HCT116 (cell line): Measurements from ENCODE around the gene LELP1. TPM values are rescaled to one million over a fixed set of nuclear protein-coding genes. Genes with fewer than 3 reads are reported as not detected.

ENCODE experiments used
- ATAC-seq: fragments of 200-7000 bp; cut with Tn5 transposase; 2 replicates; pipeline ENCODE4 v1.9.1; 2020; ENCODE audit warnings: mild to moderate bottlenecking, moderate library complexity
- BruUV-seq: library from RNA; stranded (reverse); fragments of 400-500 nt; replicated peaks from 2 replicates; lab custom pipeline; 2021; lab: Mats Ljungman, UMichigan
- CTCF ChIA-PET: fragments of 300-600 bp; sonication (Branson Sonifier 250); formaldehyde crosslinking; loops from one replicate; lab custom pipeline; 2021; ENCODE audit warnings: antibody characterized with exemption; lab: Charles Lee
- POLR2A ChIA-PET: fragments of 300-600, 350-600 bp; sonication (Branson Sonifier 250); formaldehyde crosslinking; loops from one replicate; lab custom pipeline; 2021; ENCODE audit warnings: antibody characterized with exemption; lab: Charles Lee
- RAD21 ChIA-PET, 2 experiments: fragments of 300-600 bp; sonication (Branson Sonifier 250); formaldehyde crosslinking; loops; one replicate each; lab custom pipeline; 2023; ENCODE audit warnings: low total read pairs in 2 of 2; ENCODE audit not compliant: uncharacterized antibody in 2 of 2, unreplicated experiment in 2 of 2, low non-redundant PET in 1 of 2; lab: Charles Lee
- DNase-seq: peaks from one replicate; pipeline ENCODE4 v3.0.0-alpha.2; 2010; ENCODE audit warnings: low read depth, low spot score
- H2AFZ ChIP-seq: fragments of 200-600 bp; shearing (Covaris generic), sonication (generic); 2 replicates; pipeline ENCODE4 v1.6.1; 2017; ENCODE audit warnings: low read depth, mixed run types, mixed read lengths, antibody characterized with exemption, low read length; ENCODE audit not compliant: poor library complexity, severe bottlenecking
- H3K27ac ChIP-seq: 2 replicates; pipeline ENCODE4 v1.5.1; 2012; ENCODE audit warnings: low read depth, low read length
- H3K27me3 ChIP-seq: fragments of 200-600 bp; sonication (generic); 2 replicates; pipeline ENCODE4 v1.6.1; 2016; ENCODE audit warnings: mixed run types, low read length, mixed read lengths; ENCODE audit not compliant: insufficient read depth
- H3K36me3 ChIP-seq, 2 experiments: fragments of 200-500 bp in 1 of 2; fragments of 200-600 bp in 1 of 2; sonication (Bioruptor generic) in 1 of 2; sonication (generic) in 1 of 2; 2 replicates each; pipeline versions ENCODE4 v1.5.1 to v1.6.1; 2014 to 2016; ENCODE audit warnings: low read length in 2 of 2, inconsistent platforms in 1 of 2, mixed read lengths in 1 of 2, mixed run types in 1 of 2; ENCODE audit not compliant: insufficient read depth in 2 of 2, control insufficient read depth in 1 of 2
- H3K4me1 ChIP-seq, 2 experiments: fragments of 200-600 bp in 1 of 2; sonication (generic) in 1 of 2; 2 replicates each; pipeline versions ENCODE4 v1.5.1 to v1.6.1; 2012 to 2017; ENCODE audit warnings: low read length in 2 of 2, inconsistent platforms in 1 of 2, mild to moderate bottlenecking in 1 of 2, mixed read lengths in 1 of 2, mixed run types in 1 of 2, moderate library complexity in 1 of 2; ENCODE audit not compliant: insufficient read depth in 2 of 2, control insufficient read depth in 1 of 2
- H3K4me2 ChIP-seq: fragments of 200-600 bp; sonication (generic); 2 replicates; pipeline ENCODE4 v1.6.1; 2017; ENCODE audit warnings: mixed run types, low read length, mixed read lengths
- H3K4me3 ChIP-seq, 2 experiments: fragments of 200-600 bp in 1 of 2; sonication (generic) in 1 of 2; replicated peaks in 1 of 2; 2 replicates each; pipeline ENCODE4 v1.5.1; 2011 to 2016; ENCODE audit warnings: low read length in 2 of 2, control low read depth in 1 of 2, low read depth in 1 of 2, mild to moderate bottlenecking in 1 of 2, mixed read lengths in 1 of 2, mixed run types in 1 of 2
- H3K79me2 ChIP-seq: fragments of 200-600 bp; sonication (generic); 2 replicates; pipeline ENCODE4 v1.6.1; 2017; ENCODE audit warnings: mild to moderate bottlenecking, mixed run types, low read length, moderate library complexity, mixed read lengths; ENCODE audit not compliant: insufficient read depth
- H3K9ac ChIP-seq: fragments of 200-600 bp; sonication (generic); 2 replicates; pipeline ENCODE4 v1.6.1; 2016; ENCODE audit warnings: low read length, mixed read lengths
- H3K9me2 ChIP-seq: fragments of 200-600 bp; sonication (generic), shearing (Covaris generic); 2 replicates; pipeline ENCODE4 v1.6.1; 2017; ENCODE audit warnings: mixed run types, mild to moderate bottlenecking, moderate library complexity; ENCODE audit not compliant: insufficient read depth
- H3K9me3 ChIP-seq, 2 experiments: fragments of 200-500 bp in 1 of 2; fragments of 200-600 bp in 1 of 2; sonication (Bioruptor generic) in 1 of 2; sonication (generic) in 1 of 2; 2 replicates each; pipeline ENCODE4 v1.6.1; 2014 to 2017; ENCODE audit warnings: low read length in 2 of 2, mixed read lengths in 2 of 2, inconsistent platforms in 1 of 2, low read depth in 1 of 2, mild to moderate bottlenecking in 1 of 2, mixed run types in 1 of 2, moderate library complexity in 1 of 2; ENCODE audit not compliant: control insufficient read depth in 1 of 2, insufficient read depth in 1 of 2
- H4K20me1 ChIP-seq: fragments of 200-600 bp; sonication (generic), shearing (Covaris generic); 2 replicates; pipeline ENCODE4 v1.6.1; 2017; ENCODE audit warnings: mixed run types, mild to moderate bottlenecking, moderate library complexity; ENCODE audit not compliant: insufficient read depth
- CBX3 ChIP-seq: IDR thresholded peaks from 2 replicates; pipeline ENCODE4 v1.6.1; 2012; ENCODE audit warnings: low read depth
- EGR1 ChIP-seq: IDR thresholded peaks from 2 replicates; pipeline ENCODE4 v1.6.1; 2012; ENCODE audit warnings: low read depth
- EZH2 ChIP-seq: fragments of 200-600 bp; sonication (generic); IDR thresholded peaks from 2 replicates; pipeline ENCODE4 v1.6.1; 2017; ENCODE audit warnings: antibody characterized with exemption, mixed run types
- JUND ChIP-seq: IDR thresholded peaks from 2 replicates; pipeline ENCODE4 v1.6.1; 2012
- POLR2AphosphoS5 ChIP-seq: IDR thresholded peaks from 2 replicates; pipeline ENCODE4 v1.6.1; 2011; ENCODE audit warnings: mild to moderate bottlenecking, low read depth, low read length, moderate library complexity
- SP1 ChIP-seq: IDR thresholded peaks from 2 replicates; pipeline ENCODE4 v1.6.1; 2012; ENCODE audit warnings: low read depth
- TCF7L2 ChIP-seq: IDR thresholded peaks from 2 replicates; pipeline ENCODE4 v1.7.0; 2011; ENCODE audit warnings: borderline replicate concordance, inconsistent platforms; ENCODE audit not compliant: insufficient read depth, insufficient read length; ENCODE audit errors: extremely low read depth
- ZFX ChIP-seq: fragments of 450-650 bp; IDR thresholded peaks from 2 replicates; pipeline ENCODE4 v1.6.1; 2017
- intact Hi-C: fragments of 100-400 bp; cut with micrococcal nuclease; formaldehyde crosslinking; loops from 2 replicates; pipeline ENCODE4 v1.10.0; 2022
- total RNA-seq: library from RNA; stranded (reverse); gene quantifications from one replicate; pipeline ENCODE4 v1.2.1, GENCODE V29; 2021; ENCODE audit not compliant: unreplicated experiment
- TF ChIP-seq, protein P1 (sequence below): IDR thresholded peaks from 2 replicates; pipeline ENCODE4 v1.6.1; 2011; ENCODE audit warnings: mild to moderate bottlenecking, low read length, moderate library complexity; ENCODE audit not compliant: insufficient replicate concordance; ENCODE audit errors: extremely low read depth
- TF ChIP-seq, protein P2 (sequence below), 3 experiments: fragments of 200-600 bp in 1 of 3; sonication (generic) in 1 of 3; IDR thresholded peaks in 2 of 3; conservative IDR thresholded peaks in 1 of 3; 2 replicates each; pipeline ENCODE4 v1.5.1; 2012 to 2017; ENCODE audit warnings: low read depth in 2 of 3, low read length in 2 of 3, antibody characterized with exemption in 1 of 3, borderline replicate concordance in 1 of 3, control low read depth in 1 of 3, mild to moderate bottlenecking in 1 of 3, mixed read lengths in 1 of 3, mixed run types in 1 of 3, moderate library complexity in 1 of 3; ENCODE audit not compliant: insufficient read depth in 1 of 3
- TF ChIP-seq, protein P3 (sequence below): IDR thresholded peaks from 2 replicates; pipeline ENCODE4 v1.6.1; 2012; ENCODE audit warnings: low read depth

Gene LELP1
- total RNA-seq, 1 experiment from 2014 or later, result not detected

DNA sequence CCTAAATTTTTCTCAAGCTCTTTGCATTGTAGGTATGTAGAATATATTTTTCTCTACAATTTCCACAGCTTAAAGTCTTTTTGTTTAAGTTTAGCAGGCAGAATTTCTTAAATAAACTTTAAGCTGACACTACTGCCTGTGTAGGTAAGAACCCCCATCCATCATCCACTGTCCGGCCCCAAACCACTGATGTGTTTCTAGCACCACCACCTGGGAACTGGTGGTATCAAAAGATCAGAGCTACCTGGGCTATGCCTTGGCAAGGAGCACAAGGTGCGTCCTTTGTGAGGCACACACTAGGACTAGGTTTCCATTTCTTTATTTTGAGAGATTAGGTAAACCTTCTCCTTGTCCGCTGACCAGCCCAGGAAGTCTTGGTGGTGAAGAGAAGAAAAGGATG is 10.5 kb upstream of the LELP1 start (continued):
- TF ChIP-seq, protein P1, sequence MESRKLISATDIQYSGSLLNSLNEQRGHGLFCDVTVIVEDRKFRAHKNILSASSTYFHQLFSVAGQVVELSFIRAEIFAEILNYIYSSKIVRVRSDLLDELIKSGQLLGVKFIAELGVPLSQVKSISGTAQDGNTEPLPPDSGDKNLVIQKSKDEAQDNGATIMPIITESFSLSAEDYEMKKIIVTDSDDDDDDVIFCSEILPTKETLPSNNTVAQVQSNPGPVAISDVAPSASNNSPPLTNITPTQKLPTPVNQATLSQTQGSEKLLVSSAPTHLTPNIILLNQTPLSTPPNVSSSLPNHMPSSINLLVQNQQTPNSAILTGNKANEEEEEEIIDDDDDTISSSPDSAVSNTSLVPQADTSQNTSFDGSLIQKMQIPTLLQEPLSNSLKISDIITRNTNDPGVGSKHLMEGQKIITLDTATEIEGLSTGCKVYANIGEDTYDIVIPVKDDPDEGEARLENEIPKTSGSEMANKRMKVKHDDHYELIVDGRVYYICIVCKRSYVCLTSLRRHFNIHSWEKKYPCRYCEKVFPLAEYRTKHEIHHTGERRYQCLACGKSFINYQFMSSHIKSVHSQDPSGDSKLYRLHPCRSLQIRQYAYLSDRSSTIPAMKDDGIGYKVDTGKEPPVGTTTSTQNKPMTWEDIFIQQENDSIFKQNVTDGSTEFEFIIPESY, result no peak
- no peak for TF ChIP-seq EZH2
- TF ChIP-seq TCF7L2, result no peak

DNA sequence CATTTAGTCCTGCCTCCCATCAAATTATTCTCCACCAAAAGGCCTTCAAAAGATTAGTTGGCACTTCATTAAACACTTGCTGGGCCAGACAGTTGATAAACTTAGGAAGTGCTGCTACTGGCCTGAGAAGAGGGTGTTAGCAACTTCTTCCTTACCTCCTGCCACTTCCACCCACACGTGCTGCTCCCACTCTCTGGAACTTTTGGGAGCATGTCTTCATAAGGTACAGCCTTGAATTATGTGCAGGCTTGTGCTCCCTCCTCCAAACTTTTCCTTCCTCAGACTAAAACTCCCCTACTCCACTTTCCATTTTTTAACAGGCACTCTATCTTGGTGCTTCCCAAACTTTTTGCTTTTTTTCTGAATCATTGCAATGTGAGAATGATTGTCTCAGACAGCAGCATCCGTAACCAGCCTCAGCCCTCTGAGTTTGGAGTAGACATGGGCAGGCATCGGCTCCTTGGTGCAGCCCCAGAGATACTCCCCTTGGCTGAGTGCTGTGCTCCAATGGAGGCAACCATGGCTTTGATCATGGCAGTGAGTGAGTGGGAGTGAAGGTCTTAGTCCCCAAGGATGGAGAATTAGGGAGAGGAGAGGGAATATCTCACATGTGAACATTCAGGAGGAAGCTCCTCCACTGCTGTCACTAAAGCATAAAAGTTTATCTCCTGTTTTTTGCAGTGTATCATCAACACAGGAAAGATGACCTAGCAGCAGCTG is 8.7 kb upstream of the LELP1 start:
- H3K4me1 ChIP-seq, result no peaks in the 10 kb centered on the region
- H4K20me1 ChIP-seq, result no peaks in the 10 kb centered on the region
- H3K9ac ChIP-seq, result no peak overlapping the region
- ChIA-PET RAD21 (interaction anchor here in 1 of 2 experiments (0.5 kb wide), 1 partner anchor 94 kb away, joined by 4 read pairs; no protein-coding TSS in a partner anchor), POLR2A (no interaction called here), CTCF (interaction anchor here (1.1 to 4.6 kb wide), 3 partner anchors 234 to 324 kb away, joined by 3 to 94 read pairs (median 34); partner anchors contain the start of gene SMCP)
- H3K9me2 ChIP-seq, result no peaks in the 10 kb centered on the region
- H3K36me3 ChIP-seq, result no peaks in the 10 kb centered on the region
- no peak overlapping the region for H2AFZ ChIP-seq
- TF ChIP-seq POLR2AphosphoS5 (no peak), JUND (no peak), TCF7L2 (no peak), EGR1 (no peak), SP1 (no peak), ZFX (no peak), CBX3 (no peak)
- TF ChIP-seq, protein P2, sequence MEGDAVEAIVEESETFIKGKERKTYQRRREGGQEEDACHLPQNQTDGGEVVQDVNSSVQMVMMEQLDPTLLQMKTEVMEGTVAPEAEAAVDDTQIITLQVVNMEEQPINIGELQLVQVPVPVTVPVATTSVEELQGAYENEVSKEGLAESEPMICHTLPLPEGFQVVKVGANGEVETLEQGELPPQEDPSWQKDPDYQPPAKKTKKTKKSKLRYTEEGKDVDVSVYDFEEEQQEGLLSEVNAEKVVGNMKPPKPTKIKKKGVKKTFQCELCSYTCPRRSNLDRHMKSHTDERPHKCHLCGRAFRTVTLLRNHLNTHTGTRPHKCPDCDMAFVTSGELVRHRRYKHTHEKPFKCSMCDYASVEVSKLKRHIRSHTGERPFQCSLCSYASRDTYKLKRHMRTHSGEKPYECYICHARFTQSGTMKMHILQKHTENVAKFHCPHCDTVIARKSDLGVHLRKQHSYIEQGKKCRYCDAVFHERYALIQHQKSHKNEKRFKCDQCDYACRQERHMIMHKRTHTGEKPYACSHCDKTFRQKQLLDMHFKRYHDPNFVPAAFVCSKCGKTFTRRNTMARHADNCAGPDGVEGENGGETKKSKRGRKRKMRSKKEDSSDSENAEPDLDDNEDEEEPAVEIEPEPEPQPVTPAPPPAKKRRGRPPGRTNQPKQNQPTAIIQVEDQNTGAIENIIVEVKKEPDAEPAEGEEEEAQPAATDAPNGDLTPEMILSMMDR (IDR thresholded peaks at IDR 0.05 in 2 of 3, conservative IDR thresholded peaks at IDR 0.05 in 1 of 3; ENCODE audit: borderline replicate concordance in 1 of 3, insufficient read depth in 1 of 3, low read depth in 2 of 3, low read length in 2 of 3), result no peak
- TF ChIP-seq, protein P1, result no peak
- TF ChIP-seq, protein P3, sequence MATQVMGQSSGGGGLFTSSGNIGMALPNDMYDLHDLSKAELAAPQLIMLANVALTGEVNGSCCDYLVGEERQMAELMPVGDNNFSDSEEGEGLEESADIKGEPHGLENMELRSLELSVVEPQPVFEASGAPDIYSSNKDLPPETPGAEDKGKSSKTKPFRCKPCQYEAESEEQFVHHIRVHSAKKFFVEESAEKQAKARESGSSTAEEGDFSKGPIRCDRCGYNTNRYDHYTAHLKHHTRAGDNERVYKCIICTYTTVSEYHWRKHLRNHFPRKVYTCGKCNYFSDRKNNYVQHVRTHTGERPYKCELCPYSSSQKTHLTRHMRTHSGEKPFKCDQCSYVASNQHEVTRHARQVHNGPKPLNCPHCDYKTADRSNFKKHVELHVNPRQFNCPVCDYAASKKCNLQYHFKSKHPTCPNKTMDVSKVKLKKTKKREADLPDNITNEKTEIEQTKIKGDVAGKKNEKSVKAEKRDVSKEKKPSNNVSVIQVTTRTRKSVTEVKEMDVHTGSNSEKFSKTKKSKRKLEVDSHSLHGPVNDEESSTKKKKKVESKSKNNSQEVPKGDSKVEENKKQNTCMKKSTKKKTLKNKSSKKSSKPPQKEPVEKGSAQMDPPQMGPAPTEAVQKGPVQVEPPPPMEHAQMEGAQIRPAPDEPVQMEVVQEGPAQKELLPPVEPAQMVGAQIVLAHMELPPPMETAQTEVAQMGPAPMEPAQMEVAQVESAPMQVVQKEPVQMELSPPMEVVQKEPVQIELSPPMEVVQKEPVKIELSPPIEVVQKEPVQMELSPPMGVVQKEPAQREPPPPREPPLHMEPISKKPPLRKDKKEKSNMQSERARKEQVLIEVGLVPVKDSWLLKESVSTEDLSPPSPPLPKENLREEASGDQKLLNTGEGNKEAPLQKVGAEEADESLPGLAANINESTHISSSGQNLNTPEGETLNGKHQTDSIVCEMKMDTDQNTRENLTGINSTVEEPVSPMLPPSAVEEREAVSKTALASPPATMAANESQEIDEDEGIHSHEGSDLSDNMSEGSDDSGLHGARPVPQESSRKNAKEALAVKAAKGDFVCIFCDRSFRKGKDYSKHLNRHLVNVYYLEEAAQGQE, result no peak
- intact Hi-C loops, result loop anchor here (5.0 kb wide), 1 partner anchor 277 kb away; no protein-coding TSS in a partner anchor
- no peak overlapping the region for H3K27ac ChIP-seq
- no peak overlapping the region for H3K4me3 ChIP-seq
- H3K27me3 ChIP-seq, result peaks cover 73% of the 10 kb centered on the region
- no peaks in the 10 kb centered on the region for H3K79me2 ChIP-seq
- no peak for DNase-seq
- H3K4me2 ChIP-seq, result no peak overlapping the region
- H3K9me3 ChIP-seq, result no peaks in the 10 kb centered on the region
- no peak for ATAC-seq
- no TSS peak for BruUV-seq
